HG02623 (cell line): ENCODE measurements around the gene TOX3.

Source experiments
- ATAC-seq: cut with Tn5 transposase; IDR thresholded peaks from one replicate; pipeline ENCODE4 v1.9.1; 2021; ENCODE audit warnings: moderate library complexity; ENCODE audit not compliant: unreplicated experiment

The TOX3 gene

GRCh38 chr16:52567193-52567592 lies 20.2 kb upstream of the TOX3 start:
- ATAC-seq: no peak

- ATAC-seq: no peak
Observed at GRCh38 chr16:52563767-52564611, 17.0 kb upstream of the TOX3 start.

DNA sequence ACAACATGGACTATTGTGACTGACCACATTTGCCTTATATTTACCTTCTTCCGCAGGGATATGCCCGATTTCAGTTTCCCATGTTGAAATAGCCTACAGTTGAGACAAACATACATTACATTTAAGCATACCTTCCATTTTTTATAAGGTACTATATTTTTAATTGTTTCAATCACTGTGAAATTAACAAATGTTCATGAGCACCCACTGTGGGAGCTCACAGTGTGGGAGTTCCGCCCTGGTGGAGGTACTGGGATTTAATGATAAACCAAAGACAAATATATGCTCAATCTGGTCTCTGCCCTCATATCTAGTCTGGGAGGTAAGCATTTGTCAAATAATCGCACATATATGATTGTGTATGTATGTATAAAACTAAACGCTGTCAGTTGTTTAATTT lies 15.8 kb upstream of the TOX3 start:
- no peak for ATAC-seq

DNA sequence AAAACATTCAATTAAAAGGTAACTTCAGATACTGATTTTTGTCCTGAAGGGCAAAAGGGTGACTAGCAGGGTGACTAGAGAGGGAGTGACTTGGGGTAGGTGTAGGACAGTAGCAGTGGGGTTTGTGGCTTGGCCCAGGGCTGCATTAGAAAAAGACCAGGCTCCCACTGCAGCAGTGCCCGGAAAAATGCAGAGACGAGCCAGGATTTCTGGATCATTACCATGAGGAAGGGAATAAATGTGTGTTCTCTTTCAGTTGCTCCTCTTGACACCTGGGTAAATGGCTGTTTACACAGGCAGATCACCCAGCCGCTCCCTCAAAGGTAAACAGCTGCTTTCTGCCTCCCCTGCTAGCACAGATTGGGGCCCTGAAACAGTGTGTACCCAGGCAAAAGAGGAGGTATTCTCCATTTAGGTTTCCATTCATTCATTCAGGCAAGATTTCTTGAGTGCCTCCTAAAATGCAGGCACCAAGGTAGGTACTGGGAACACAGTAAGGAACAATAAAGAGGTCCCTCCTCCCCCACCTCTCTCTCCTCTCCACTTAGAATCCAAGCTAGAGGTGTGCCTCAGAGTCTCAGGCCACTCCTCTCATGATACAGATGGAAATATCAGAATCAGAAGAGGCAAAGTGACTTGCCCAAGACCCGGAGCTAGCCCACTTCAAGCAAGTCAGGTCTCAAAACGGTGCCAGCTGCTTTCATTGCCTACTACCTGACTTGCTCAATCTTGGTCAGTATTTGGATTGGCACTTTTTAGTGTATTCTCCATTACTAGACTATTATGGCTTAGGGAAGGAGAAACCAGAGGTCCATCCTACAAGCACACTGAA lies 15.2 kb upstream of the TOX3 start:
- ATAC-seq: no peak

DNA sequence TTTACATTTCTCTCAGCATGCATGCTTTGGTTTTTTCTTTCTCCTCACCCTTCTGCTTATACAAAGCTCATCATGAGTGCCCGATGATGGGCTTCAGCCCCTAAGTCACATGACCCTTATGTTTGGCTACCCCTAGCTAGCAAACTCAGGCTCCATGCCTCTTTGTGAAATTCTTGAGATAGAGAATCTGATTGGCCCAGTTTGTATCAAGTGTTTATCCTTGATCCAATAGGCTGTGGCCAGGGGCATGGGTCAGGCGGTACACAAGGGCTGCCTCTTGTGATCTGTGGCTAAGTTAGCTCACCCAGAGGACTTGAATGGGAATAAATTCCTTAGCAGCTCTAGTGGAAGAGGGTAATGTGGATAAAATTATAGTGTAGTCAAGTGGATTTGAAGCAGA lies 11.5 kb upstream of the TOX3 start:
- no peak for ATAC-seq

DNA sequence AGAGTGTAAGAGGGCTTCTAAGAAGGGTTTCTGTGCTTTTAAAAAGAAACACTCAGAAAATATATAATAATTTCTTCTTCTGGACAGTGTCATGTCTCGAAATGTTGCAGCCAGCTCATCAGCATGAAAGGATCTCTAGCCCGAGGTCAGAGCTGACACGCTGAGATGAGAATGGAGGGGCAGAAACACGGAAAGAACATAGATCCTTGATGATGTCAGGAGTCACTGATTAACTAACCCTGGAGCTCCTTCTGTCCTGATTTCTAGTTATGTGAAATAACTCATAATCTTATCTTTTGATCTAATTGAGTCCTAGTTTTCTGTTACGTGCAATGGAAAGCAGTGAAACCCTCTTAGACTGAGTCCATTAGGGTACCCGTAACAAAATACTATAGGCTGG lies 10.3 kb upstream of the TOX3 start:
- no peak for ATAC-seq

- no peak for ATAC-seq
Observed at GRCh38 chr16:52556083-52556482, 9.1 kb upstream of the TOX3 start.

- no peak for ATAC-seq
Observed at GRCh38 chr16:52555572-52555971, 8.6 kb upstream of the TOX3 start.

DNA sequence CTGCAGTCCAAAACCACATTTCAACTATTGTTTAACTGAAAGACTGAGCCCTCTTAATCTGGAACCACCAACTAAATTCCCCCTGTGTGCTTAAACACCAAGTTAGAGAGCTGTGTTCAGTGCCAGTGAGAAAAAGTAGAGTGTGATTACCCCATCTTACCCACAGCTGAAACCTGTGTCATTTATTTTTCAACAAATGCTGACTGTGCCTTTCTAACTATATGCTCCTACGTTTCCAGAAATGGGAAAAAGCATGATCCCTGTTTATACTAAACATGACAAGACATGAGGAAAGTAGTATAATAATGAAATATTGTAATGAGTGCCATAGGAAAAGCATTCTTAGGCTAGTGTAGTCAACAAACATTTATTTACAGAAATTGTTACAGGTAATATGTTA lies 7.4 kb upstream of the TOX3 start:
- no peak for ATAC-seq

DNA sequence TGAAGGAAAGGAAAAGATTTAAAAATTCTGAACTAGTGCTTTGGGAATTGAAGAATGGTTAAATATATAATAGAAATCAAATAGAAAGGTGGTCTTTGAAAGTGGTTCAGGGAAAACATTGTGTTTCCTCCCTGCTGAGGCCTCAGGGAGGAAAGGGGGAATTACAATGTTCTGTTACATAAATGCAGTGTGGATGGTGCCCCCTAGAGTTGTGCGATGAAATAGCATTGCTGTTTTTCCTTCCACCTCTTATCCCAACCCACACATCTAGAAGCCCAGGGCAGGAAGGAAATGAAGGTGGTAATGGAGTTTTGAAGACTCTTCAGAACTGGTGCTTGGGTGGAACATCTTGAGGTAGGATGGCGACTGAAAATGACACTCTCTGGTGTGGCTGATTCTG lies 6.4 kb upstream of the TOX3 start:
- ATAC-seq: no peak

DNA sequence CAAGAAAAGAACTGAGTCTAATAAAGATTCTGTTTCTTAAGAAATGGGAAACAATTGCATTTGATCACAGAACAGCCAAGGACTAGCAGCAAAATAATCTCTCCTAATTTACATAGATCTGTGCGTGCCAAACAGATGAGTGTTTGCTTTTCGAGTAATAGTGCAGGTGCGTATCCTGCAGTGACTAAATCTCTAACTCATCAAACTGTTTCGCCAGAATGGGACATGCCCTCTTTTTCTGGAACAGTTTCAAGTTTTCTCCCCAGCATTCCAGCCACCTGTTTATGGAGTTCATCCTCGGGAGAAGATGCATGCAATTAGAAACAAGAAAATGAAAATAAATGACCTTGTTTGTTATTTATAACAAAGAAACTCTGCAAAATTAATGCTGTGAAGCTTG lies 5.7 kb upstream of the TOX3 start:
- no peak for ATAC-seq

DNA sequence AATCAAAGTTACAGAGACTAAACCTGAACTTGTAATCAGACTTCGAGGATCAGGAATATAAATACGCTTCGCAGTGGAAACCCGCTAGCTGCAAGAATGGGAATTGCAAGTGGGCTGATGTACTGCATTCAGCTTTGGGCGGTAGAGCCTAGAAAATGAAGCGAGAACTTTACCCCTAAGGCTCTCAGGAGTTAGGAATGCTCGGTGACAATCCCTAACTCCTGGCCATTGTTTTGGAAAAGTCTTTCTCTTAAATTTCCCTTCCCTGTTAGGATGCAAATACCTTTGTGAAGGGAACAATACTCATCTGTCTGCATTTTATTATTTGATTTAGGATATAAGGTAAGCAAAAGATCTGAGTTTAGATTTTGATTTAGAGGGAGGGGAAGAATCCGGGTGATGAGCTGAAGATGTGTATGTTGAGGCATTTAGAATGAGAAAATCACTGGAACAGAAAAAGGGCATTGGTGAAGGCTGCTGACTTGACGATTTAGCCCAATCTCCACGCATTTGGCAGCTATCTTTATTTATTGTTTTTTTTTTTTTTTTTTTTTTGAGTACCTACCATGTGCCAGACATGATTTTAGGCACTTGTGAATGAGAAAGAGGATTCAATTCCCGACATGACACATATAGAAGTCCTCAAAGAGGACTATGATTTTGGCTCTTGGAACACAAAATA lies 2.2 kb upstream of the TOX3 start:
- ATAC-seq: no peak

DNA sequence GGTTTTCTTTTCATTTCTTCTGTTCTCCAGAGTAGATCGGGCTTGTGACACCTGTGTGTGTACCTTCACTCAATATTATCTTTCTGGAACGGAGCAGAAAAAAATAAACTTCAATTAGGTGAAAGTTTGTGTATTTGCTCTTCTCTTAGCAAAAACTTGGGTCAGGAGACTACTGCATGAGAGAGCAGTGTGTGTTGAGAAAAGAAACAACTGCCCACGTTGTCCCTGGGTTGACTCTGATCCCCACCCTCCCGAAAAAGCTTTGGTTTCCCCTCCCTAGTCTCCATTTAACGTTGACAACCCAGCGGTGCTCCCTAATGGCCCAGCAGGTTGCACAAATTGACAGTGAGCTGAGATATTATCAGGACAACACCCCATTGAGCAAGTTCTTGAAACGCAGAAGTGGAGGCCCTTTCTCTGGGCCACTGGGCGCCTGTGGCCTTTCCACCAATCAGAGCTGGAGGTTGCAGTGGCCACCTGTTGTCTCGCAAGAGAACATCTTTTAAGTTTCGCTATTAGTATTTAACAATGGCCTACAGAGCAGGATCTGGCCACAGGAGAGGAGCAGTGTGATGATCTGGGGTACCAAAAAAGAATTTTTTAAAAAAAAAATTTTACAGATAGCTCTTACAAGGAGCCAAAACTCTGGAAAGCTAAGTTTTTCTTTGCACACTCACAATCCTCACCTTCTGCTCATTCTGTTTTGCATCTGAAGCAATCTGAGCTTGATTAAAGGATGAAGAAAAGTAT lies 1.5 kb upstream of the TOX3 start:
- ATAC-seq: no peak

GRCh38 chr16:52547834-52548215 lies 882 bp upstream of the TOX3 start:
- no peak for ATAC-seq

DNA sequence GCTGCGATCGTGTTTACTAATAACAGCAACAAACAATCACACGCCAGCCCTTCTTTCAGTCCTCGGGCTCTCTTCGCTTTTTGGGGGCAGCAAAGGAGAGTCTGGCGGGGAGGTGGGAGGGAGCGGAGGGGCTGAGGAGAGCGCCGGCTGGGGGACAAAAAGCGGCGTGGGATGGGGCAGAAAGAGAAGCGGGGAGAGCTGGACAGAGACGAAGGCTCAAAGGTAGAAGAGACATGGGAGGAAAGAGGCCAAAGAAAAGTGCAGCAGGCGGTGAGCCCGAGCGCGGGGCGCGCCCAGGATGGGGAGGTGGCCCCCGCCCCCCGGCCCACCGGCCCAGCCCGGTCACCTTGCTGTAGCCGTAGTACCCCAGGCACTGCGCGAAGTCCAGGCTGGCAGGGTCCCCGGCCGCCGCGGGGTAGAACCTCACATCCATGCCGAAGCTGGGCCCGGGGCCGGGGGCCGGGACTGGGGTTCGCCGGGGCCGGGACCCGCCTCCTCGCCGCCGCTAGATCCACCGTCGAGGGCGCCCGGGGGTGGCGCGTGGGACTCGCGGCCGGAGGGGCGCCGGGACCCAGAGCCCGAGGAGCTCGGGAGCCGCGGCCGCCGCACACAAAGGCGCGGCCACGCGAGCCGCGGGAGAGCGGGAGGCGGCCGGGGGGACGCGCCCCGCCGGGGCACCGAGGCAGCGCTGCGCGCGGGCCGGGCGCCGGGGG lies 496 bp downstream of the TOX3 start:
- ATAC-seq: no peak

DNA sequence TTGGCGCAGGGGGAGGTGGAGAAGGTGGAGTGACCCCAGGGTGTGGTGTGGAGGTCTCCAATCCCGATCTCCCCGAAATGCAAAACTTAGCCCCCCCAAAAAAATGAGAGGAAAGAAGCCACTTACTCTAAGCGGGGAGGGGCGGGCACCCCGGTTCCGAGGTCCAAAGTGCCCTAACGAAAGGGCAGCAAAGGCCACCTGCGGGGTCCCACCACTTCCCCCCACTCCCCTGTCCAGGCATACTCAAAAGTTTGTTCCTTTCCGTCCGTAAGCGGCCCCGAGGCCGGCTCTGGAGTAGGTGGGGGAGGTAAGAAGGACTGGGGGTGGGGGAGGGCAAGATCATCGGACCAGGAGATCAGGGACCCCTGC lies 1.1 kb downstream of the TOX3 start:
- no peak for ATAC-seq

DNA sequence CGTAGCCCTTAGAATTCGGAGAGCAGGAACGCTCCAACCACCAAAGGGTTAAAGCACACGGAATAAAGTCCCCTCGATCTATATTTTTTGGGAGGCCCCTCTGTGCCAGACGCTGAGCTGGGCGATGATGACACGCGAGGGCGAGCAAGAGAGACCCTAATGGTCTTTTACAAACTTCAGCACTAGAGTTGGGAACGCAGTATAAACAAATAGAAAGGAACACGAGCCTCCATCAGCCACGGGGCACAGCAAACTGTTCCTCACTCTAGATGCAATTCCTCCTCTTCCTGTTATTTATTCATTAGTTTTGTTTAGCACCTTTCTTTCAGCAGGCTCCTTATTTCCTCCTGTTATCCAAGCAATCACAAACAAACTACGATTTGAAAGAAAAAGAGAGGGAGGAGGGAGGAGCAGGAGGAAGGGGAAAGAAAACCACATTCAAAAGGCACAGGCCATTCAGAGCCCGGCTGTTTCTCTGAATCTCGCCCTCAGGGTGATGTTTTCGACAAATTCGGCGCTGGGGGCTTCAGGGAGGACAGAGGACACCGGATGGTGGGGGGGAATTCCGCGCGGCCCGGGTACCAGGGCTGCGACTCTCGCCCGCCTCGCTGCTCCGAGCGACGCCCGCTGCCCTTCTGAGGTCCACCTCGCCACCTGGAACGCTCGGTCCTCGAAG lies 1.6 kb downstream of the TOX3 start:
- ATAC-seq: no peak

- ATAC-seq: no peak
Observed at GRCh38 chr16:52544703-52545102, 2.2 kb downstream of the TOX3 start.

GRCh38 chr16:52543654-52544053 lies 3.3 kb downstream of the TOX3 start:
- no peak for ATAC-seq

- ATAC-seq: no peak
Observed at GRCh38 chr16:52540910-52541309, 6.0 kb downstream of the TOX3 start.
